K562 (cell line): ENCODE measurements around the gene SNAI1. TPM values are rescaled to one million over a fixed set of nuclear protein-coding genes. Genes with fewer than 3 reads are reported as not detected.

Source experiments
- CBFA2T2 ChIP-seq: fragments of 450-650 bp; conservative IDR thresholded peaks from 2 replicates; pipeline ENCODE4 v1.6.1; 2017; ENCODE audit warnings: mild to moderate bottlenecking
- CBX8 ChIP-seq: fragments of 200-600 bp; sonication (generic); IDR thresholded peaks from 2 replicates; pipeline ENCODE4 v1.6.1; 2012; ENCODE audit warnings: borderline replicate concordance, mixed run types, low read depth, mild to moderate bottlenecking, moderate library complexity, mixed read lengths, low read length, control low read depth, inconsistent platforms; ENCODE audit not compliant: poor library complexity, severe bottlenecking; ENCODE audit errors: extremely low read depth
- CHD7 ChIP-seq: fragments of 200-600 bp; sonication (generic); IDR thresholded peaks from one replicate; pipeline ENCODE4 v1.6.1; 2012; ENCODE audit warnings: mild to moderate bottlenecking, low read depth, low read length, inconsistent platforms
- ELF1 ChIP-seq: fragments of 200-800 bp; sonication (Bioruptor generic); IDR thresholded peaks from 2 replicates; pipeline ENCODE4 v1.6.1; 2016; ENCODE audit warnings: missing genetic modification characterization, missing compliant biosample characterization
- ZNF75A ChIP-seq: fragments of 450-650 bp; formaldehyde crosslinking; IDR thresholded peaks from 2 replicates; pipeline ENCODE4 v1.4.0; 2020; ENCODE audit warnings: mild to moderate bottlenecking
- polyA plus RNA-seq, 8 experiments: library from polyadenylated mRNA; depleted of rRNA in 4 of 8; stranded (reverse) in 5 of 8; unstranded in 3 of 8; fragments of >200 nt; fragmentation: Nextera tagmentation in 2 of 8; fragmentation: Illumina TruSeq in 1 of 8; extraction: Ambion mirVana in 2 of 8; extraction: Trizol in 1 of 8; gene quantifications; 2 replicates each; pipeline versions ENCODE4 v1.2.1 to v1.2.3, GENCODE V29; 2011 to 2014; ENCODE audit warnings: inconsistent platforms in 1 of 8, missing spikeins in 1 of 8
- total RNA-seq, 7 experiments: library from RNA; depleted of rRNA in 6 of 7; stranded (reverse); fragments of >200 nt in 6 of 7; fragmentation: Illumina TruSeq in 2 of 7; extraction: Trizol in 2 of 7; gene quantifications; 2 replicates each; pipeline versions ENCODE4 v1.2.1 to v1.2.3, GENCODE V29; 2011 to 2021; ENCODE audit warnings: low replicate concordance in 1 of 7
- TF ChIP-seq, protein P1 (sequence below): sonication (generic); formaldehyde crosslinking; IDR thresholded peaks from 2 replicates; pipeline ENCODE4 v1.8.1; 2023; ENCODE audit warnings: missing genetic modification reagents, mild to moderate bottlenecking, borderline replicate concordance
- TF ChIP-seq, protein P2 (sequence below): fragments of 450-650 bp; conservative IDR thresholded peaks from 2 replicates; pipeline ENCODE4 v1.6.1; 2016; ENCODE audit warnings: missing genetic modification characterization, low read depth, mild to moderate bottlenecking, missing compliant biosample characterization, moderate library complexity

Gene SNAI1
- total and polyA plus RNA-seq, 9 of the 15 experiments (the other 6 are each of a cell fraction or from before 2014, with no cell fraction given), result 0.32 to 11.6 (median 2.0) TPM

DNA sequence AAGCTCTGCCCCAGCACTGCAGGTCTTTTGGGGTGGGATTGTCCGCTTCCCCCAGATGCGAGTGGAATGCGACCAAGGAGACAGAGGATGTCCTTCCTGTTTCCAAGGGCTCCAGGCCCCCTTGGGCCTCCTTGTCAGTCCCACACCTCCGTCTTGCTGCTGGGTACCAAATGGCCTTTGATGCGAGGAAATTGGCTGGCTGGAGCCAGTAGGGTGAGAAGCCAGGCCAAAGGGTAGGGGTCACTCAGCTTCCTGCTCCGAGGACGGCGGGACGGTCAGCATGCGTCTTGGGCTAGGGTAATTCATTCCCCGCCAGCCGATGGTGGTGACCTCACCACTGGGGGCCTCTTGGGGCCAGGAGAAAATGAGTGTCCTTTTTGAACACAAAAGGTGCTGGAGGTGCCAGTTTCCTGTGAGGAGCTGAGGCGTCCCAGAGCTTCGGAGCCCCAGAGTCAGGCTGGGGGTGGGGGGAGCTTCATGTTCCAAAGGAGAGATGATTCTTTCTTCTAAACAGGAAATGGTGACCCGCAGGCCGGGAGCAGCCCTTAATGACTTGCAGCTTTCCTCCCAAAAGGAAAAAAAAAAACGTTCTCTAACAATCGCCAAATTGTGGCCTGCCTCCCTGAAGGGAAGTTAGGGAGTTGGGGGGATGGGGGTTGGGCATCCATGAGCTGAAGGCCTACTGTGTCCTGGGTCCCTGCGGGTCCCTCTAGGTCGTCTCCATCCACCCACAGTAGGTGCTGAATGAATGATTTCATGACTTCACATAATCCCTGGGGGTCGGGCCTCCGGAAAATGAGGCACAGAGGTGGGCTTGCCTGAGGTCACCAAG is 6.7 kb downstream of the SNAI1 start (continued):
- TF ChIP-seq, protein P1, sequence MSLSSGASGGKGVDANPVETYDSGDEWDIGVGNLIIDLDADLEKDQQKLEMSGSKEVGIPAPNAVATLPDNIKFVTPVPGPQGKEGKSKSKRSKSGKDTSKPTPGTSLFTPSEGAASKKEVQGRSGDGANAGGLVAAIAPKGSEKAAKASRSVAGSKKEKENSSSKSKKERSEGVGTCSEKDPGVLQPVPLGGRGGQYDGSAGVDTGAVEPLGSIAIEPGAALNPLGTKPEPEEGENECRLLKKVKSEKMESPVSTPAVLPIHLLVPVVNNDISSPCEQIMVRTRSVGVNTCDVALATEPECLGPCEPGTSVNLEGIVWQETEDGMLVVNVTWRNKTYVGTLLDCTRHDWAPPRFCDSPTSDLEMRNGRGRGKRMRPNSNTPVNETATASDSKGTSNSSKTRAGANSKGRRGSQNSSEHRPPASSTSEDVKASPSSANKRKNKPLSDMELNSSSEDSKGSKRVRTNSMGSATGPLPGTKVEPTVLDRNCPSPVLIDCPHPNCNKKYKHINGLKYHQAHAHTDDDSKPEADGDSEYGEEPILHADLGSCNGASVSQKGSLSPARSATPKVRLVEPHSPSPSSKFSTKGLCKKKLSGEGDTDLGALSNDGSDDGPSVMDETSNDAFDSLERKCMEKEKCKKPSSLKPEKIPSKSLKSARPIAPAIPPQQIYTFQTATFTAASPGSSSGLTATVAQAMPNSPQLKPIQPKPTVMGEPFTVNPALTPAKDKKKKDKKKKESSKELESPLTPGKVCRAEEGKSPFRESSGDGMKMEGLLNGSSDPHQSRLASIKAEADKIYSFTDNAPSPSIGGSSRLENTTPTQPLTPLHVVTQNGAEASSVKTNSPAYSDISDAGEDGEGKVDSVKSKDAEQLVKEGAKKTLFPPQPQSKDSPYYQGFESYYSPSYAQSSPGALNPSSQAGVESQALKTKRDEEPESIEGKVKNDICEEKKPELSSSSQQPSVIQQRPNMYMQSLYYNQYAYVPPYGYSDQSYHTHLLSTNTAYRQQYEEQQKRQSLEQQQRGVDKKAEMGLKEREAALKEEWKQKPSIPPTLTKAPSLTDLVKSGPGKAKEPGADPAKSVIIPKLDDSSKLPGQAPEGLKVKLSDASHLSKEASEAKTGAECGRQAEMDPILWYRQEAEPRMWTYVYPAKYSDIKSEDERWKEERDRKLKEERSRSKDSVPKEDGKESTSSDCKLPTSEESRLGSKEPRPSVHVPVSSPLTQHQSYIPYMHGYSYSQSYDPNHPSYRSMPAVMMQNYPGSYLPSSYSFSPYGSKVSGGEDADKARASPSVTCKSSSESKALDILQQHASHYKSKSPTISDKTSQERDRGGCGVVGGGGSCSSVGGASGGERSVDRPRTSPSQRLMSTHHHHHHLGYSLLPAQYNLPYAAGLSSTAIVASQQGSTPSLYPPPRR (CRISPR knock-in tag), result no peak
- no peak for TF ChIP-seq CBFA2T2
- peak; percentile 50; the same call in 1 of the 2 replicates for TF ChIP-seq ELF1 (tag)
- TF ChIP-seq, protein P2, sequence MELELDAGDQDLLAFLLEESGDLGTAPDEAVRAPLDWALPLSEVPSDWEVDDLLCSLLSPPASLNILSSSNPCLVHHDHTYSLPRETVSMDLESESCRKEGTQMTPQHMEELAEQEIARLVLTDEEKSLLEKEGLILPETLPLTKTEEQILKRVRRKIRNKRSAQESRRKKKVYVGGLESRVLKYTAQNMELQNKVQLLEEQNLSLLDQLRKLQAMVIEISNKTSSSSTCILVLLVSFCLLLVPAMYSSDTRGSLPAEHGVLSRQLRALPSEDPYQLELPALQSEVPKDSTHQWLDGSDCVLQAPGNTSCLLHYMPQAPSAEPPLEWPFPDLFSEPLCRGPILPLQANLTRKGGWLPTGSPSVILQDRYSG, result no peak
- no peak for TF ChIP-seq CHD7
- no peak for TF ChIP-seq ZNF75A (CRISPR knock-in tag)
- no peak for TF ChIP-seq CBX8
